A549 (cell line): ENCODE measurements around the gene SEMA4B. TPM values are rescaled to one million over a fixed set of nuclear protein-coding genes. Genes with fewer than 3 reads are reported as not detected.

Source experiments
- ATAC-seq, 2 experiments: fragments of 200-7000 bp in 1 of 2; fragments of >200 bp in 1 of 2; cut with Nextera tagmentation in 1 of 2; cut with Tn5 transposase in 1 of 2; 3 replicates each; pipeline versions ENCODE4 v1.8.0 to v1.9.1; 2018 to 2020; ENCODE audit warnings: mild to moderate bottlenecking in 1 of 2, moderate library complexity in 1 of 2
- CTCF ChIA-PET: fragments of 300-600 bp; sonication (Branson Sonifier 250); formaldehyde crosslinking; extraction: SDS; loops from one replicate; lab custom pipeline; 2021; ENCODE audit warnings: antibody characterized with exemption, inconsistent platforms; lab: Yijun Ruan, JAX
- POLR2A ChIA-PET: fragments of 350-600 bp; formaldehyde crosslinking; extraction: SDS; loops from one replicate; lab custom pipeline; 2021; ENCODE audit warnings: antibody characterized with exemption, inconsistent platforms; lab: Yijun Ruan, JAX
- DNase-seq, 2 experiments: peaks; one replicate each; pipeline versions ENCODE4 v3.0.0 to v3.0.0-alpha.2; 2011 to 2016; ENCODE audit warnings: low read depth in 1 of 2, low spot score in 1 of 2
- FAIRE-seq: peaks from 2 replicates; lab custom pipeline; 2011; peaks lifted over from hg19 to GRCh38; lab: Jason Lieb, UNC
- H3K27ac ChIP-seq, 2 experiments: fragments of >200 bp; sonication (Bioruptor Twin); formaldehyde crosslinking; 3 replicates each; pipeline ENCODE4 v1.5.1; 2016 to 2017
- H3K4me1 ChIP-seq: fragments of >200 bp; sonication (Bioruptor Twin); formaldehyde crosslinking; 3 replicates; pipeline ENCODE4 v1.6.1; 2016
- H3K4me2 ChIP-seq: fragments of >200 bp; sonication (Bioruptor Twin); formaldehyde crosslinking; 3 replicates; pipeline ENCODE4 v1.6.1; 2016
- H3K4me3 ChIP-seq: fragments of >200 bp; sonication (Bioruptor Twin); formaldehyde crosslinking; 3 replicates; pipeline ENCODE4 v1.5.1; 2016
- H3K9me3 ChIP-seq: fragments of >200 bp; sonication (Bioruptor Twin); formaldehyde crosslinking; 3 replicates; pipeline ENCODE4 v1.6.1; 2016
- ATOH8 ChIP-seq: fragments of 250-450 bp; sonication (Bioruptor Pico); IDR thresholded peaks from 2 replicates; pipeline ENCODE4 v1.5.0; 2020; ENCODE audit warnings: low read depth, mild to moderate bottlenecking, moderate library complexity
- CHD2 ChIP-seq: fragments of 150-350 bp; IDR thresholded peaks from 2 replicates; pipeline ENCODE4 v1.6.1; 2014; ENCODE audit warnings: low read length; ENCODE audit not compliant: partially characterized antibody
- E2F6 ChIP-seq: IDR thresholded peaks from 2 replicates; pipeline ENCODE4 v1.6.1; 2012; ENCODE audit warnings: low read depth, borderline replicate concordance
- EHF ChIP-seq: fragments of 250-450 bp; sonication (Bioruptor Pico); IDR thresholded peaks from 2 replicates; pipeline ENCODE4 v1.5.0; 2020; ENCODE audit warnings: mild to moderate bottlenecking
- EHMT2 ChIP-seq: fragments of 200-600 bp; sonication (generic); IDR thresholded peaks from 2 replicates; pipeline ENCODE4 v1.6.1; 2016; ENCODE audit warnings: antibody characterized with exemption, low read depth, mild to moderate bottlenecking, moderate library complexity
- FOSB ChIP-seq: fragments of 250-450 bp; sonication (Bioruptor Pico); IDR thresholded peaks from 2 replicates; pipeline ENCODE4 v1.5.0; 2020; ENCODE audit warnings: mild to moderate bottlenecking, moderate library complexity
- FOSL2 ChIP-seq, 2 experiments: fragments of 450-650 bp in 1 of 2; fragments of >200 bp in 1 of 2; sonication (Bioruptor Twin) in 1 of 2; formaldehyde crosslinking; IDR thresholded peaks; 2 replicates each; pipeline versions ENCODE4 v1.5.0 to v1.6.1; 2016 to 2020; ENCODE audit warnings: mild to moderate bottlenecking in 1 of 2, moderate library complexity in 1 of 2
- GATA3 ChIP-seq: IDR thresholded peaks from 2 replicates; pipeline ENCODE4 v1.6.1; 2012; ENCODE audit warnings: borderline replicate concordance
- HEYL ChIP-seq: fragments of 250-450 bp; sonication (Bioruptor Pico); IDR thresholded peaks from 2 replicates; pipeline ENCODE4 v1.8.0; 2021; ENCODE audit warnings: mild to moderate bottlenecking, moderate library complexity
- HOXA7 ChIP-seq: fragments of 250-450 bp; sonication (Bioruptor Pico); IDR thresholded peaks from 2 replicates; pipeline ENCODE4 v1.5.0; 2020; ENCODE audit warnings: mild to moderate bottlenecking, moderate library complexity
- JUN ChIP-seq, 2 experiments: fragments of >200 bp; sonication (Bioruptor Twin); formaldehyde crosslinking; IDR thresholded peaks; 2 replicates in 1 of 2; 3 replicates in 1 of 2; pipeline ENCODE4 v1.6.1; 2016 to 2017
- KDM1A ChIP-seq: fragments of 200-600 bp; sonication (generic); IDR thresholded peaks from 2 replicates; pipeline ENCODE4 v1.6.1; 2016; ENCODE audit warnings: low read depth, mild to moderate bottlenecking
- KDM5A ChIP-seq: fragments of 200-600 bp; sonication (generic); IDR thresholded peaks from 2 replicates; pipeline ENCODE4 v1.6.1; 2016; ENCODE audit warnings: antibody characterized with exemption, mild to moderate bottlenecking
- MAFK ChIP-seq: fragments of 450-650 bp; IDR thresholded peaks from 2 replicates; pipeline ENCODE4 v1.6.1; 2014; ENCODE audit not compliant: partially characterized antibody
- MYC ChIP-seq: IDR thresholded peaks from 2 replicates; pipeline ENCODE4 v1.6.1; 2012; ENCODE audit warnings: mild to moderate bottlenecking, inconsistent platforms, low read length, improper control_type of control experiment, borderline replicate concordance
- NPAS2 ChIP-seq: fragments of 250-450 bp; sonication (Bioruptor Pico); IDR thresholded peaks from 2 replicates; pipeline ENCODE4 v1.8.0; 2022; ENCODE audit warnings: mild to moderate bottlenecking, moderate library complexity, borderline replicate concordance
- PBX3 ChIP-seq: IDR thresholded peaks from 2 replicates; pipeline ENCODE4 v1.6.1; 2012
- PHF8 ChIP-seq: fragments of 200-600 bp; sonication (generic); IDR thresholded peaks from 2 replicates; pipeline ENCODE4 v1.6.1; 2016; ENCODE audit warnings: low read depth, mild to moderate bottlenecking, antibody characterized with exemption, moderate library complexity, borderline replicate concordance
- POLR2A ChIP-seq: IDR thresholded peaks from 2 replicates; pipeline ENCODE4 v1.6.1; 2012; ENCODE audit warnings: mild to moderate bottlenecking, low read length
- RARB ChIP-seq: fragments of 250-450 bp; sonication (Bioruptor Pico); IDR thresholded peaks from 2 replicates; pipeline ENCODE4 v1.8.0; 2021; ENCODE audit warnings: mild to moderate bottlenecking, moderate library complexity
- RNF2 ChIP-seq: fragments of 200-600 bp; sonication (generic); IDR thresholded peaks from 2 replicates; pipeline ENCODE4 v1.6.1; 2016; ENCODE audit warnings: low read depth, mild to moderate bottlenecking, antibody characterized with exemption, moderate library complexity, borderline replicate concordance
- SMC3 ChIP-seq: fragments of >200 bp; sonication (Bioruptor Twin); formaldehyde crosslinking; IDR thresholded peaks from 3 replicates; pipeline ENCODE4 v1.6.1; 2018; ENCODE audit warnings: inconsistent platforms
- TFCP2L1 ChIP-seq: fragments of 250-450 bp; sonication (Bioruptor Pico); IDR thresholded peaks from 2 replicates; pipeline ENCODE4 v1.5.0; 2021; ENCODE audit warnings: mild to moderate bottlenecking
- TP53 ChIP-seq: fragments of 250-450 bp; sonication (Bioruptor Pico); IDR thresholded peaks from 2 replicates; pipeline ENCODE4 v1.5.0; 2021; ENCODE audit warnings: mild to moderate bottlenecking, moderate library complexity
- ZC3H11A ChIP-seq: fragments of 450-650 bp; IDR thresholded peaks from 2 replicates; pipeline ENCODE4 v1.6.1; 2014; ENCODE audit warnings: antibody characterized with exemption, mild to moderate bottlenecking
- ZNF302 ChIP-seq: fragments of 250-450 bp; sonication (Bioruptor Pico); IDR thresholded peaks from 2 replicates; pipeline ENCODE4 v1.9.0; 2021; ENCODE audit warnings: inconsistent platforms, mild to moderate bottlenecking, moderate library complexity
- ZSCAN20 ChIP-seq: fragments of 250-450 bp; sonication (Bioruptor Pico); IDR thresholded peaks from 2 replicates; pipeline ENCODE4 v1.8.0; 2022; ENCODE audit warnings: mild to moderate bottlenecking, moderate library complexity
- WGBS: methylation state at CpG from one replicate; pipeline ENCODE4 v1.1.6; 2017; ENCODE audit errors: missing lambda C conversion rate; 5-methylcytosine and 5-hydroxymethylcytosine counted together
- polyA plus RNA-seq, 4 experiments: library from polyadenylated mRNA; depleted of rRNA in 3 of 4; stranded (reverse); fragments of >200 nt; fragmentation: RNase III in 1 of 4; extraction: RNeasy Plus Mini Kit Qiagen cat#74134 plus additional on column Dnase treatment in 1 of 4; gene quantifications; 2 replicates in 3 of 4; 3 replicates in 1 of 4; pipeline ENCODE4 v1.2.3, GENCODE V29; 2011 to 2017
- TF ChIP-seq, protein P1 (sequence below): fragments of 200-600 bp; sonication (generic); IDR thresholded peaks from 2 replicates; pipeline ENCODE4 v1.6.1; 2016; ENCODE audit warnings: antibody characterized with exemption, mild to moderate bottlenecking, moderate library complexity
- TF ChIP-seq, protein P2 (sequence below): fragments of 150-350 bp; IDR thresholded peaks from 2 replicates; pipeline ENCODE4 v1.6.1; 2014; ENCODE audit warnings: low read depth, mild to moderate bottlenecking, low read length
- TF ChIP-seq, protein P3 (sequence below): fragments of >200 bp; sonication (Bioruptor Twin); formaldehyde crosslinking; IDR thresholded peaks from 3 replicates; pipeline ENCODE4 v1.5.1; 2016

Gene SEMA4B
- polyA plus RNA-seq, 2 of the 4 experiments (the other 2 are of a cell fraction): 45.3 to 47.1 TPM

DNA sequence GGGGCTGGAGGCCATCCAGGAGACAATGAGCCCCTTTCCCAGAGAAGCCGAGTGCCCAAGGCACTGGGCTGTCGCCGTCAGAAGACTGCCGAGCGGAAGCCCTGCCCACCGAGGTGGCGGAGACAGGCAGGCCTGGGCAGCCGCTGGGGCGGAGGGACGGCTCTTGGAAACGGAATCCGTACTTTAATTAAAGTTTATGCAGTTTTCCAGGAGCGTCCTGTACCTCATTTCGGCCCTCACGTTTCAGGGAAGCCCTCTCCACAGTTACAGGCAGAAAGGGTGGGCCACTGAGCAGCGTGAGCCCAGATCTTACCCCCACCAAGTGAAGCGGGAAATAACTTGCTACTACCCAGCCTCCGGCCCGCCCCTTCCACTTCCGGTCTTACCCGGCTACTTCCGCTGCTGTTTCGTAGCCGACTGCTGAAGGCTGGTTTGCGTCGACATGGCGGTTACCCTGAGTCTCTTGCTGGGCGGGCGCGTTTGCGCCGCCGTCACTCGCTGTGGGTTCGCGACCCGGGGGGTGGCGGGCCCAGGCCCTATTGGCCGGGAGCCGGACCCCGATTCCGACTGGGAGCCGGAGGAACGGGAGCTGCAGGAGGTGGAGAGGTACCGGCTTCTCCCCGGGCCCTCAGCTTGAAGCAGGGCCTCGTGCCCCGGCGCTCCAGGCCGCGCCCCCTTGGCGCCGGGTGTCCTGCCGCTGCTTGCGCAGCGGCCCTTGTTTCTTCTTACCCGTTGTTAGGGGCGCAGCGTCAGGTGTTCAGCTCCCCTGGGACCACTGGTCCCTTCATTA, 64.3 kb downstream of the SEMA4B start, which contains the start of gene NGRN:
NGRN (plus strand) TSS at position 402 of the 790 bp plus-strand sequence; CDS start at position 443, 41 bp downstream.
- POLR2A ChIA-PET: interaction anchor here (0.9 to 1.3 kb wide), 6 partner anchors 8 to 64 kb away, joined by 3 to 20 read pairs (median 4); partner anchors contain the start of genes CIB1, GDPGP1 and TTLL13
- H3K27ac ChIP-seq: peak within 1 kb of the TSS; percentile 86 to 97
- ATAC-seq: peak; percentile 96 to 97
- peak; percentile 91 to 96 for DNase-seq
- no peak for FAIRE-seq
- H3K9me3 ChIP-seq: no peaks in the 10 kb centered on the region
- WGBS: under 1% methylated on average over 46 of the region's 59 CpGs
- peak within 1 kb of the TSS; percentile 88 for H3K4me2 ChIP-seq
- H3K4me1 ChIP-seq: peaks cover 37% of the 10 kb centered on the region
- H3K4me3 ChIP-seq: peak within 1 kb of the TSS; percentile 77
- CTCF ChIA-PET: interaction anchor here (0.6 to 1.4 kb wide), 3 partner anchors 13 to 36 kb away, joined by 3 to 6 read pairs (median 3); partner anchors contain the start of genes CIB1 and GDPGP1
- TF ChIP-seq ZSCAN20 (no peak), ZNF302 (no peak), E2F6 (peak; percentile 93), NPAS2 (CRISPR knock-in tag) (no peak), FOSL2 (IDR thresholded peaks at IDR 0.05) (no peak), FOSL2 (CRISPR knock-in tag; IDR thresholded peaks at IDR 0.05) (peak; percentile 19; the same call in 1 of the 2 replicates), ATOH8 (CRISPR knock-in tag) (peak; percentile 95), KDM5A (0 out of 2 replicates have a peak, but pooled peaks have one; percentile 28), RARB (CRISPR knock-in tag) (no peak), ZC3H11A (no peak), TP53 (CRISPR knock-in tag) (no peak), MYC (0 out of 2 replicates have a peak, but pooled peaks have one; percentile 67), EHF (CRISPR knock-in tag) (no peak), MAFK (no peak), SMC3 (no peak), HOXA7 (CRISPR knock-in tag) (no peak), PBX3 (peak; percentile 45; the same call in 1 of the 2 replicates), POLR2A (peak; percentile 95), CHD2 (no peak), KDM1A (no peak), HEYL (CRISPR knock-in tag) (no peak), RNF2 (no peak; the same call in 1 of the 2 replicates), FOSB (CRISPR knock-in tag) (no peak), EHMT2 (no peak), TFCP2L1 (CRISPR knock-in tag) (no peak), PHF8 (peak; percentile 94), JUN (IDR thresholded peaks at IDR 0.05) (peak; percentile 98 to 99), GATA3 (no peak; the same call in 1 of the 2 replicates)
- TF ChIP-seq, protein P1, sequence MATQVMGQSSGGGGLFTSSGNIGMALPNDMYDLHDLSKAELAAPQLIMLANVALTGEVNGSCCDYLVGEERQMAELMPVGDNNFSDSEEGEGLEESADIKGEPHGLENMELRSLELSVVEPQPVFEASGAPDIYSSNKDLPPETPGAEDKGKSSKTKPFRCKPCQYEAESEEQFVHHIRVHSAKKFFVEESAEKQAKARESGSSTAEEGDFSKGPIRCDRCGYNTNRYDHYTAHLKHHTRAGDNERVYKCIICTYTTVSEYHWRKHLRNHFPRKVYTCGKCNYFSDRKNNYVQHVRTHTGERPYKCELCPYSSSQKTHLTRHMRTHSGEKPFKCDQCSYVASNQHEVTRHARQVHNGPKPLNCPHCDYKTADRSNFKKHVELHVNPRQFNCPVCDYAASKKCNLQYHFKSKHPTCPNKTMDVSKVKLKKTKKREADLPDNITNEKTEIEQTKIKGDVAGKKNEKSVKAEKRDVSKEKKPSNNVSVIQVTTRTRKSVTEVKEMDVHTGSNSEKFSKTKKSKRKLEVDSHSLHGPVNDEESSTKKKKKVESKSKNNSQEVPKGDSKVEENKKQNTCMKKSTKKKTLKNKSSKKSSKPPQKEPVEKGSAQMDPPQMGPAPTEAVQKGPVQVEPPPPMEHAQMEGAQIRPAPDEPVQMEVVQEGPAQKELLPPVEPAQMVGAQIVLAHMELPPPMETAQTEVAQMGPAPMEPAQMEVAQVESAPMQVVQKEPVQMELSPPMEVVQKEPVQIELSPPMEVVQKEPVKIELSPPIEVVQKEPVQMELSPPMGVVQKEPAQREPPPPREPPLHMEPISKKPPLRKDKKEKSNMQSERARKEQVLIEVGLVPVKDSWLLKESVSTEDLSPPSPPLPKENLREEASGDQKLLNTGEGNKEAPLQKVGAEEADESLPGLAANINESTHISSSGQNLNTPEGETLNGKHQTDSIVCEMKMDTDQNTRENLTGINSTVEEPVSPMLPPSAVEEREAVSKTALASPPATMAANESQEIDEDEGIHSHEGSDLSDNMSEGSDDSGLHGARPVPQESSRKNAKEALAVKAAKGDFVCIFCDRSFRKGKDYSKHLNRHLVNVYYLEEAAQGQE: 0 out of 2 replicates have a peak, but pooled peaks have one; percentile 19
- TF ChIP-seq, protein P2, sequence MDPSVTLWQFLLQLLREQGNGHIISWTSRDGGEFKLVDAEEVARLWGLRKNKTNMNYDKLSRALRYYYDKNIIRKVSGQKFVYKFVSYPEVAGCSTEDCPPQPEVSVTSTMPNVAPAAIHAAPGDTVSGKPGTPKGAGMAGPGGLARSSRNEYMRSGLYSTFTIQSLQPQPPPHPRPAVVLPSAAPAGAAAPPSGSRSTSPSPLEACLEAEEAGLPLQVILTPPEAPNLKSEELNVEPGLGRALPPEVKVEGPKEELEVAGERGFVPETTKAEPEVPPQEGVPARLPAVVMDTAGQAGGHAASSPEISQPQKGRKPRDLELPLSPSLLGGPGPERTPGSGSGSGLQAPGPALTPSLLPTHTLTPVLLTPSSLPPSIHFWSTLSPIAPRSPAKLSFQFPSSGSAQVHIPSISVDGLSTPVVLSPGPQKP: no peak
- TF ChIP-seq, protein P3, sequence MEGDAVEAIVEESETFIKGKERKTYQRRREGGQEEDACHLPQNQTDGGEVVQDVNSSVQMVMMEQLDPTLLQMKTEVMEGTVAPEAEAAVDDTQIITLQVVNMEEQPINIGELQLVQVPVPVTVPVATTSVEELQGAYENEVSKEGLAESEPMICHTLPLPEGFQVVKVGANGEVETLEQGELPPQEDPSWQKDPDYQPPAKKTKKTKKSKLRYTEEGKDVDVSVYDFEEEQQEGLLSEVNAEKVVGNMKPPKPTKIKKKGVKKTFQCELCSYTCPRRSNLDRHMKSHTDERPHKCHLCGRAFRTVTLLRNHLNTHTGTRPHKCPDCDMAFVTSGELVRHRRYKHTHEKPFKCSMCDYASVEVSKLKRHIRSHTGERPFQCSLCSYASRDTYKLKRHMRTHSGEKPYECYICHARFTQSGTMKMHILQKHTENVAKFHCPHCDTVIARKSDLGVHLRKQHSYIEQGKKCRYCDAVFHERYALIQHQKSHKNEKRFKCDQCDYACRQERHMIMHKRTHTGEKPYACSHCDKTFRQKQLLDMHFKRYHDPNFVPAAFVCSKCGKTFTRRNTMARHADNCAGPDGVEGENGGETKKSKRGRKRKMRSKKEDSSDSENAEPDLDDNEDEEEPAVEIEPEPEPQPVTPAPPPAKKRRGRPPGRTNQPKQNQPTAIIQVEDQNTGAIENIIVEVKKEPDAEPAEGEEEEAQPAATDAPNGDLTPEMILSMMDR: no peak
